Pancreas (tissue), 10 donors: ENCODE measurements around the gene THSD1. TPM values are rescaled to one million over a fixed set of nuclear protein-coding genes. Genes with fewer than 3 reads are reported as not detected.
"Not testable (repeated sequence)": the region's sequence is repeated elsewhere in the genome, so short reads cannot be mapped to it uniquely, and the experiment has no call there.

ENCODE experiments used
- ATAC-seq, 4 donors: fragments of 200-7000 bp; cut with Tn5 transposase; one replicate each; pipeline versions ENCODE4 v1.8.0 to v1.9.1; 2020; ENCODE audit warnings: mild to moderate bottlenecking in 4 of 4, moderate library complexity in 4 of 4
- DNase-seq, 6 donors: peaks; one replicate each; pipeline ENCODE4 v3.0.0-alpha.2; 2020
- FAIRE-seq: peaks from 2 replicates; lab custom pipeline; 2012; peaks lifted over from hg19 to GRCh38; lab: Jason Lieb, UNC
- H3K27ac ChIP-seq, 4 donors: fragments of 200-600 bp; sonication (generic); 1 replicate in 3 of 4; 2 replicates in 1 of 4; pipeline versions ENCODE4 v1.5.0 to v1.8.0; 2020
- H3K27me3 ChIP-seq, 4 donors: fragments of 200-600 bp; one replicate each; pipeline ENCODE4 v1.8.0; 2021
- H3K36me3 ChIP-seq, 3 donors: fragments of 200-600 bp; sonication (generic) in 1 of 3; one replicate each; pipeline versions ENCODE4 v1.5.0 to v1.8.0; 2020 to 2021
- H3K4me1 ChIP-seq, 3 donors: fragments of 200-600 bp; one replicate each; pipeline ENCODE4 v1.8.0; 2021
- H3K4me3 ChIP-seq, 4 donors: fragments of 200-600 bp; sonication (generic) in 2 of 4; one replicate each; pipeline versions ENCODE4 v1.5.0 to v1.8.0; 2020 to 2021
- H3K9me3 ChIP-seq, 4 donors: fragments of 200-600 bp; one replicate each; pipeline ENCODE4 v1.8.0; 2021
- CTCF ChIP-seq, 4 donors: fragments of 200-600 bp; sonication (generic) in 3 of 4; IDR thresholded peaks; one replicate each; pipeline versions ENCODE4 v1.5.0 to v1.8.0; 2021; ENCODE audit warnings: antibody characterized with exemption in 4 of 4
- WGBS, 2 donors: extraction: QIAGEN DNeasy Blood & Tissue Kit; methylation state at CpG; one replicate each; pipeline ENCODE4 v1.1.7; 2013; 5-methylcytosine and 5-hydroxymethylcytosine counted together
- intact Hi-C, 3 donors: fragments of 100-400 bp; cut with DNase I; formaldehyde crosslinking; loops; one replicate each; pipeline versions ENCODE4 v1.11.1 to v1.14.2; 2022
- polyA plus RNA-seq, 2 donors: library from polyadenylated mRNA; stranded (reverse); fragments of 200-250 nt; gene quantifications; one replicate each; pipeline ENCODE4 v1.2.3, GENCODE V29; 2013
- total RNA-seq, 6 donors: library from RNA; stranded (reverse); fragmentation: NEBNext Ultra II Directional in 4 of 6; extraction: Animal tissue kit (Norgen Biotek cat#: 25700) in 4 of 6; gene quantifications; one replicate each; pipeline versions ENCODE4 v1.2.1 to v1.2.4, GENCODE V29; 2021 to 2023
- donor health status: healthy with polysubstance abuse.
- donor health status: DM: no; HTN: no; CAD: no; lungs with moderate emphysema.
- donor health status: DM: no; HTN: no; CAD: no.
- donor health status: control.
- donor health status: control.
- donor health status: Bipolar disorder and iron deficiency.
- donor health status: DM: yes; HTN: yes; CAD: no.
- donor health status: DM: no; HTN: no; CAD: no.
- donor health status: DM: no; HTN: no; CAD: no.
- donor health status: DM: yes; HTN: yes; CAD: no.

The THSD1 gene
- total and polyA plus RNA-seq, 8 donors = 0.41 to 1.9 (median 1.0) TPM

GRCh38 chr13:52366291-52366690, 39.7 kb downstream of the THSD1 start:
- intact Hi-C loops = no loop called here

GRCh38 chr13:52362169-52362887, 43.6 kb downstream of the THSD1 start:
- intact Hi-C loops, DNase-seq, H3K9me3 ChIP-seq, H3K4me1 ChIP-seq, ATAC-seq, H3K36me3 ChIP-seq, H3K27me3 ChIP-seq, H3K4me3 ChIP-seq, FAIRE-seq, H3K27ac ChIP-seq: not testable (repeated sequence)
- 75 to 80% methylated on average over 5 of the region's 6 CpGs for WGBS, 2 donors

More at GRCh38 chr13:52366291-52366690, 39.7 kb downstream of the THSD1 start:
- TF ChIP-seq CTCF (IDR thresholded peaks at IDR 0.05) = no peak
- H3K27me3 ChIP-seq = no peaks in the 10 kb centered on the region
- no peak overlapping the region for H3K4me3 ChIP-seq
- no peaks in the 10 kb centered on the region for H3K4me1 ChIP-seq
- WGBS, 2 donors = 78 to 89% methylated on average over 4 of the region's 4 CpGs
- no peaks in the 10 kb centered on the region for H3K9me3 ChIP-seq
- H3K36me3 ChIP-seq = no peaks in the 10 kb centered on the region
- FAIRE-seq (no peak), ATAC-seq (no peak), DNase-seq (no peak)
- no peak overlapping the region for H3K27ac ChIP-seq

- intact Hi-C loops = no loop called here
- 72 to 76% methylated on average over 4 of the region's 4 CpGs for WGBS, 2 donors
- no peak for ATAC-seq
- no peak for FAIRE-seq
- no peaks in the 10 kb centered on the region for H3K4me1 ChIP-seq
- H3K27me3 ChIP-seq = no peaks in the 10 kb centered on the region
- H3K36me3 ChIP-seq = no peaks in the 10 kb centered on the region
- H3K27ac ChIP-seq = no peak overlapping the region
- no peak overlapping the region for H3K4me3 ChIP-seq
- no peak for DNase-seq
- H3K9me3 ChIP-seq = no peaks in the 10 kb centered on the region
- TF ChIP-seq CTCF (IDR thresholded peaks at IDR 0.05) = no peak
These were observed 44.7 kb downstream of the THSD1 start for GRCh38 chr13:52361225-52361624.

- no peak for FAIRE-seq
- no peaks in the 10 kb centered on the region for H3K4me1 ChIP-seq
- H3K9me3 ChIP-seq = no peaks in the 10 kb centered on the region
- H3K4me3 ChIP-seq = no peak overlapping the region
- H3K27ac ChIP-seq = no peak overlapping the region
- ATAC-seq = no peak
- H3K27me3 ChIP-seq = no peaks in the 10 kb centered on the region
- intact Hi-C loops = no loop called here
- no peaks in the 10 kb centered on the region for H3K36me3 ChIP-seq
- no peak for TF ChIP-seq CTCF (IDR thresholded peaks at IDR 0.05)
- DNase-seq = no peak
- 43 to 48% methylated on average over 4 of the region's 4 CpGs for WGBS, 2 donors
These were observed 46.4 kb downstream of the THSD1 start for GRCh38 chr13:52359534-52359933.

GRCh38 chr13:52356327-52356726, 49.6 kb downstream of the THSD1 start:
- no peak for TF ChIP-seq CTCF (IDR thresholded peaks at IDR 0.05)
- intact Hi-C loops = no loop called here
- Histone ChIP-seq H3K27ac (no peak overlapping the region), H3K4me3 (no peak overlapping the region), H3K9me3 (no peaks in the 10 kb centered on the region), H3K27me3 (no peaks in the 10 kb centered on the region), H3K4me1 (no peaks in the 10 kb centered on the region), H3K36me3 (no peaks in the 10 kb centered on the region)
- FAIRE-seq (no peak), ATAC-seq (no peak), DNase-seq (no peak)
- 74 to 83% methylated on average over 2 of the region's 2 CpGs for WGBS, 2 donors
